Activated naive CD8-positive, alpha-beta T cell treated with anti-CD3 and anti-CD28 coated beads, Interleukin-2, amount 10 ng/mL, durations not matched to agents 7 days and 5 days (primary cell): ENCODE measurements around the gene ELK4. TPM values are rescaled to one million over a fixed set of nuclear protein-coding genes. Genes with fewer than 3 reads are reported as not detected.

Experiments used
- ATAC-seq: fragments of 150-1000 bp; cut with Tn5 transposase; one replicate; pipeline ENCODE4 v1.10.0; 2021; ENCODE audit warnings: low read depth, moderate library complexity
- POLR2A ChIA-PET: fragments of 350-600 bp; sonication (Branson Sonifier 250); formaldehyde crosslinking; loops from one replicate; lab custom pipeline; 2021; ENCODE audit warnings: antibody characterized with exemption; lab: Charles Lee
- DNase-seq: peaks from one replicate; pipeline ENCODE4 v3.0.0; 2021
- H3K27ac Mint-ChIP-seq: one replicate; pipeline ENCODE4 v1.8.0; 2022; ENCODE audit warnings: mild to moderate bottlenecking, mixed read lengths
- H3K27me3 Mint-ChIP-seq: one replicate; pipeline ENCODE4 v1.8.0; 2022; ENCODE audit warnings: mild to moderate bottlenecking, moderate library complexity, mixed read lengths
- H3K36me3 Mint-ChIP-seq: one replicate; pipeline ENCODE4 v1.8.0; 2021; ENCODE audit warnings: mild to moderate bottlenecking, mixed read lengths
- H3K4me1 Mint-ChIP-seq: one replicate; pipeline ENCODE4 v1.8.0; 2021; ENCODE audit warnings: mixed read lengths
- H3K4me3 Mint-ChIP-seq: one replicate; pipeline ENCODE4 v1.8.0; 2022; ENCODE audit warnings: mild to moderate bottlenecking, moderate library complexity, mixed read lengths
- H3K9me3 Mint-ChIP-seq: one replicate; pipeline ENCODE4 v1.8.0; 2021; ENCODE audit warnings: mixed read lengths
- total RNA-seq, 2 experiments: library from RNA; stranded (reverse); gene quantifications; one replicate each; pipeline ENCODE4 v1.2.3, GENCODE V29; 2021

ELK4 gene
- total RNA-seq, 2 experiments from 2014 or later, result 124 to 141 TPM

GRCh38 chr1:205565799-205566198 lies 66.0 kb downstream of the ELK4 start:
- no peak for DNase-seq
- Mint-ChIP-seq H3K36me3 (no peaks in the 10 kb centered on the region), H3K4me1 (peaks cover 2% of the 10 kb centered on the region), H3K4me3 (no peak overlapping the region), H3K9me3 (no peaks in the 10 kb centered on the region), H3K27me3 (peaks cover 66% of the 10 kb centered on the region), H3K27ac (no peak overlapping the region)
- no peak for ATAC-seq
- POLR2A ChIA-PET, result no interaction called here

GRCh38 chr1:205563927-205564441 lies 67.8 kb downstream of the ELK4 start:
- ATAC-seq (no peak), DNase-seq (no peak)
- peaks cover 68% of the 10 kb centered on the region for H3K27me3 Mint-ChIP-seq
- no peak overlapping the region for H3K27ac Mint-ChIP-seq
- no peaks in the 10 kb centered on the region for H3K36me3 Mint-ChIP-seq
- H3K4me3 Mint-ChIP-seq, result no peak overlapping the region
- peaks cover 2% of the 10 kb centered on the region for H3K4me1 Mint-ChIP-seq
- H3K9me3 Mint-ChIP-seq, result no peaks in the 10 kb centered on the region
- POLR2A ChIA-PET, result no interaction called here

DNA sequence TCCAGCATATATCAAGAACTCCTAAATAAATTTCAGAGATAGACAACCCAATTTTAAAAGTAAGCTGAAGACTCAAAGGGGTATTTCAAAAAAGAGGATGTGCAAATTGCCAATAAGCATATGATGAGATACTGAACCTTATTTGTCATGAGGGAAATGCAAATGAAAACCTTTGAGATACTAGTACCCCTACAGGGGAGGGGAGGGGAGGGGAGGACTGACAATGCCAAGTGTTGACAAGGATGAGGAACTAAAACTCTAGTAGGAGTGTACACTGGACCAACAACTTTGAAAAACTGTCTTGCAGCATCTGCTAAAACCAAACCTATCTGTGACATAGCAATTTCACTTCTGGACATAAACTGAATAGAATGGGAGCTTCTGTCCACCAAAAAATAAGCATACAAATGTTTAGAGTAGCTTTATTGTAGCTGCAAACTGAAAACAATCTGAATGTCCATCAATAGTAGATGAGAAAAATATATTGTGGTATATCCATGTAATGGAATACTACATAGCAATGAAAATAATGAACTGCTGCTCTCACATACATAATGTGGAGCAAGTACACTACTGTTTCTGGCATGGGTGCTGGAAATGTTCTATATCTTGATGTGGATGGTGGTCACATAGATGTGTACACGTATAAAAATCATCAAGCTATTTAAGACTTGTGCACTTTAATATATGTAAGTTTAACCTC lies 70.2 kb downstream of the ELK4 start:
- Mint-ChIP-seq H3K36me3 (no peaks in the 10 kb centered on the region), H3K4me1 (no peaks in the 10 kb centered on the region), H3K27me3 (peaks cover 63% of the 10 kb centered on the region), H3K9me3 (no peaks in the 10 kb centered on the region), H3K4me3 (no peak overlapping the region), H3K27ac (no peak overlapping the region)
- DNase-seq (no peak), ATAC-seq (no peak)
- POLR2A ChIA-PET, result no interaction called here

Other genes with a start within 250 kb of the ELK4 start
- gene LEMD1, start 210.0 kb downstream of the ELK4 start, total RNA-seq, result 1 to 10 TPM in 1 of 2 experiments, under 1 TPM in 1; 0.97 to 1.1 TPM
- under 1 TPM; 0.51 to 0.83 TPM for gene BLACAT1, start 176.0 kb downstream of the ELK4 start, total RNA-seq
- gene CDK18, start 127.3 kb downstream of the ELK4 start, total RNA-seq, result 1 to 10 TPM; 7.4 to 9.9 TPM
- under 1 TPM; 0.17 to 0.31 TPM for gene SLC45A3, start 48.5 kb upstream of the ELK4 start, total RNA-seq
- 100 to 1,000 TPM; 200 to 211 TPM for gene NUCKS1, start 118.2 kb upstream of the ELK4 start, total RNA-seq
- gene RAB29, start 143.5 kb upstream of the ELK4 start, total RNA-seq, result 10 to 100 TPM; 48.5 to 50.6 TPM
- 10 to 100 TPM; 16.8 to 19.6 TPM for gene SLC41A1, start 181.2 kb upstream of the ELK4 start, total RNA-seq
- gene PM20D1, start 218.1 kb upstream of the ELK4 start, total RNA-seq, result 1 to 10 TPM in 1 of 2 experiments, under 1 TPM in 1; 0.50 to 1.3 TPM